ENCODE data around the gene RUBCNL.
"Not testable (repeated sequence)": the region's sequence is repeated elsewhere in the genome, so short reads cannot be mapped to it uniquely, and the experiment has no call there.

Gene RUBCNL

DNA sequence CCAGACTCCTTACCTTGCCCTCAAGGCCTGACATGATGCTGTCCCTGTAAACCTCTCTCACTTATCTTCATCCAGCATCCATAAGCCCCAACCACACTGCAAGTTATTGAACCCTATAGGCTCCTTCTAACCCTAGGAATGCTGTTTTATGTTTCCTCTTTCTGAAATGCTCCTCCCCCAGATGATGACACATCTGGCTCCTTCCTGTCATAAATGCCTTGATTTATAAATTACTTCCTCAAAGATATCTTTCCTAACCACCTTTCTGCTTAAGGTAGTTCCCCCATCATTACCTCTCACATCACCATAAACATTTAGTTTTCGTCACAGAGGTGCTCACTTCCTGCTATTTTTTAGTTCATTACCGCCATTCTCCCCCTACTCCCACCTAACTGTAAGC lies 12.3 kb downstream of the RUBCNL start:
- no peak for DNase-seq (ENCODE audit: low read depth in 4 of 4, low spot score in 1 of 4)

DNA sequence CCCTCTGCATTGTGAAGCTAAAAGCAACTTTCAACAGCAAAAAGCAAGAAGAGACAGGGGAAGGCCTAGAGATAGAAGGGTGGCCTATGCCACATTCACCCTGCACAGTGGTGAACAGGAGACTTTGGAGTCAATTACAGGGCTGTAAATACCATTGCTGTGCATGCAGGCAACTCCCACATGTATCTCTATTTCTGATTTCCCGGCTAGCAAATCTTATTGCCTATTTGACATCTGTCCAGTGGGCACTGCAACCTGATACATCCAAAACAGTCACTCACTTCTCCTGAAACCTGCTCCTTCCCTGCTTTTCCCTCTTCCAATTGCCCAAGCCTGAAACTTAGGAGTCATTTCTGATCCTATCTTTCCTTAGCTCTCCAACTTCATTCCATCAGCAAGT lies 13.4 kb downstream of the RUBCNL start:
- DNase-seq (ENCODE audit: low read depth in 4 of 4, low spot score in 1 of 4), result no peak

DNA sequence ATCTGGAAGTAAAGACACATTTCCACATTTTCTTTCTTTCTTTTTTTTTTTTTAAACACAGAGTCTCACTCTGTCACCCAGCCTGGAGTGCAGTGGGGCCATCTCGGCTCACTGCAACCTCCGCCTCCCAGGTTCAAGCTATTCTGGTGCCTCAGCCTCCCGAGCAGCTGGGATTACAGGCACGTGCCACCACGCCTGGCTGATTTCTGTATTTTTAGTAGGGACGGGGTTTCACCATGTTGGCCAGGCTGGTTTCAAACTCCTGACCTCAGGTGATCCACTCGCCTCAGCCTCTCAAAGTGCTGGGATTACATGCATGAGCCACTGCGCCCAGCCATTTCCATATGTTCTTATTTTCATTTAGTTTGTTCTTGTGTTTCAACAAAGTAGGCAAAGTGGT lies 14.1 kb downstream of the RUBCNL start:
- DNase-seq (ENCODE audit: low read depth in 4 of 4, low spot score in 1 of 4), result not testable (repeated sequence)

DNA sequence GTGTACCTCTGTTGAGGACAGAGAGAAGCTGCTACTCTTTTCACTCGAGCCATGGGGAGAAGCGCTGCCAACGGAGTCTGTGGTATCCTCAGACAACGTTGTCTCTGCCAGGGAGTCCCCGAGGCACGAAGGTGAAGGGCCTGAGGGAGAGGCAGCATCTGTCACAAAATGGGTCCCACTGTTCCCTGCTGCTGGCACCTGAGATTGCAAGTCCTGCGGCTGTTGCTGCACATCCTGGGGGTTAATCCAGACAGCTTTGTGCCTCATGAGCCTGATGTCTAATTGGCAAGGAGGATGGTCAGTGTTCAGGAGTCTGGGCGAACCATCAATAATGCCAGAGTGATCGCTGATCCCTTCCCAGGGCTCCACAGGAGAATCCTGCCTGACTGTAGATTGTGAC lies 15.0 kb downstream of the RUBCNL start:
- DNase-seq (ENCODE audit: low read depth in 4 of 4, low spot score in 1 of 4), result no peak

DNA sequence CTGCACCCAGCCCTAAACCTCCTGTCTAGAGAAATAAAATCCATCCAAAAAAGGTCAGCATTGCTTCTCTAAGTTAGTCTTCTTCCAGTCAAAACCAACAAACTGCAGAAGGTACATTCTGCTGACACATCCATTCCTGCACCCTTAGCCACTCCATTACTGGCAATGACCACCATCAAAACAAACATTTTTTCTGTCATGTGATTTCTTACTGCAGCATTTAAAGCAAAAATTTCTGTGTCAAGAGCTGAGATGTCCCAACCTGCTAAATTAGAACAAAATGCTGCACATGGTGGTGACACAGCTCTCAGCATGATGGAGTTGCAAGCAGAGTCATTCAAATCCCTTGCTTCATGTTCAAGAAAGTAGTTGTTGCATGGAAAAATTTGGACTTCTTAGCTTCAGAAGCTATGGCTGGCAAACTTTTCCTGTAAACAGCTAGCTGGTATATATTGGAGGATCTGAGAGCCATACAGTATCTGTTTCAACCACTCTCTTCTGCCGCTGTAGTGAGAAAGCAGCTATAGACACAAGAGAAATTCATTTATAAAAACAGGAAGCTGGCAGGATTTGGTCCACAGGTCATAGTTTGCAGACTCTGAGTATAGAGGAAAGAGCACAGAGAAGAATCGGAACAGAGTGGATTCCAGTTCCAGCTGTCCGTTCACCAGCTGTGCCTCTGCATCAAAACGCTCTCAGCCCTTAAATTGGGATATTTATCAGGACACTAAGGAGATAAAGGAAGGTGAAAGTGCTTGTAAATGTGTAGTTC lies 17.4 kb downstream of the RUBCNL start:
- no peak for DNase-seq (ENCODE audit: low read depth in 4 of 4, low spot score in 1 of 4)

DNA sequence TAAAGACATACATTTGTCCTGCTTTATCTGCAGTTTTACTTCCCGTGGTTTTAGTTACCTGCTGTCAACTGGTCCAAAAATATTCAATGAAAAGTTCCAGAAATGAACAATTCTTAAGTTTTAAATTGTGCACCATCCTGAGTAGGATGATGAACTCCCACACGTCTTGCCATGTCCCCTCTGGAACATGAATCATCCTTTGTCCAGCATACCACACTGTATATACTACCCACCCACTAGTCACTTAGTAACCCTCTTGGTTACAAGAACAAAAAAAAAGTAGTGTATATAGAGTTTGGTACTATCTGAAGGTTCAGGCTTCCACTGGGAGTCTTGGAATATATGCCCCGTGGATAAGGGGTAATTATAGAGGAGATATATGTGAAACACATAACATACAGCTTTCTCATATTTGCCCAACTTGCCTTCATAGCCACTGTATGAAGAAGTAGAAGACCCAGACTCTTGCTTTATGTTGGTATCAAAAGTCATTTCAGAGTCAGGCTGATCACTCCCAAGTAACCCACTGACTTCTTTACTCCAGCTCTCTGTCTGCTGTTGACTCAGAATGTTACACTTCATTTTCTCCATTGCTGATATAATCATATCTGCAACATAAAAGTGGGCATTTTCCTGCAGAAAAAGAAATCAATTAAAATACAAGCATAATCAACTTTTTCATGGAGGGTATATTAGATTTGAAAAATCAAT lies 19.3 kb downstream of the RUBCNL start:
- DNase-seq (ENCODE audit: low read depth in 4 of 4, low spot score in 1 of 4), result no peak

DNA sequence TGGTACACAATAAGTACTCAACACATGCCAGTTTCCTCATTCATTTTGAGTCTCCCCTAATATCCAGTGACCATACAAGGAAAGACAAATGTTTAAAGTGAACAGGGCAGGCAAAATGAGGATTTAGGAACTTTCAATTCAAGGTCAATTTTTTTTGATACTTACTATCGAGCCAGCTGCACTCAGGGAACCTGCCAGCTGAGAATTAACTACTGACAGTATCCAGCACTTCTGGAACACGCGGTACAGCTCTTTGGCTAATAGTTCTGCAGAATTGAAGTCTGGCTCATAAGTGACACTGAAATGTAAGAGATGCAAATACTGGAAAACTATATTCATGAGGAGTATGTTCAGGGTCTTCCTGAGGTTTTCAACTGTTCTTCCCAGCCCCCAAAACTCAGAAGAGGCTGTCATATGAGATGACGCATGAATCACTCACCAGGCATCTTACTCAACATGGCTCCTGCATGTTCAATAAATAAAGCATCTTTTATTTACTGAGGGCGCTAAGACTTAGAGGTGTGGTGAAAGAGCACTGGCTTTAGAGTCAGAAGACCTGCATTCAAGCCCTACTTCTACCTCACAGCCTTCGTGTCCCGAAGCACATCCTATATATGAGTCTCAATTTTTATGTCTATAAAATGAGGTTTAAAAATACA lies 25.6 kb downstream of the RUBCNL start:
- no peak for DNase-seq (ENCODE audit: low read depth in 4 of 4, low spot score in 1 of 4)

DNA sequence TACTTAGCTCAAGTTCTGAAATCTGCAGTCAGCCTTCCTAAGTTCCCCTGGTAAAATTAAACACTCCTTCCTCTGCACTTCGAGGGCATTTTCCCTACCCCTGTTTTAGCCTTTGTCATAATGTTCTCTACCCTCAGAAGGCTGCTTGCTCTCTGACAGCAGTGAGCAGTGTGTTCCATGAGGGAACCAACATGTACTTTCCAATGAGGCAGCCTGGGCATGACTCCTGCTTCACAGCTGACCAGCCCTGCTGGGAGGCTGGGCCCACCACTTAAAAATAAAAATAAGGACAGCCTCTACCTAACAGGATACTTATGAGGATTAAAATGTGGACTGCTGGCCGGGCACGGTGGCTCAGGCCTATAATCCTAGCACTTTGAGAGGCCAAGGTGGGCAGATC lies 26.4 kb downstream of the RUBCNL start:
- DNase-seq (ENCODE audit: low read depth in 4 of 4, low spot score in 1 of 4), result no peak

DNA sequence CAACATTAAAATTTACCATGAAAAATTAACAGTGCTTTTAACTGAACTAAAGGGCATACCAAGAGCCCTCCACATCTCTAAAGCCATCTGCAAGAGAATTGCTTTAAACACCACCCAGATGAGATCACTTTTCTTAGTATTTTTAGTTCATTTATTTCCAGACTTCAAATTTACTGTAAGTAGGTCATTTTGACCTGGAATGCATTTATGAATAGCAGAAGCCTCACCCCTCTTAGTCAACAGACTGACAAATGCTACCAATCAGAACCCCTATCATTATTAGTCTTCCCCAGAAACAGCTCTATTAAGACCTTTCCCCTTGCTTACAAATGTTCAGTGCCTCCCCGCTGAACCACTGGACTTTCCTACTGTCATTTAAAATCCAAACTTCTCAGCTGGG lies 27.3 kb downstream of the RUBCNL start:
- DNase-seq (ENCODE audit: low read depth in 4 of 4, low spot score in 1 of 4), result no peak

DNA sequence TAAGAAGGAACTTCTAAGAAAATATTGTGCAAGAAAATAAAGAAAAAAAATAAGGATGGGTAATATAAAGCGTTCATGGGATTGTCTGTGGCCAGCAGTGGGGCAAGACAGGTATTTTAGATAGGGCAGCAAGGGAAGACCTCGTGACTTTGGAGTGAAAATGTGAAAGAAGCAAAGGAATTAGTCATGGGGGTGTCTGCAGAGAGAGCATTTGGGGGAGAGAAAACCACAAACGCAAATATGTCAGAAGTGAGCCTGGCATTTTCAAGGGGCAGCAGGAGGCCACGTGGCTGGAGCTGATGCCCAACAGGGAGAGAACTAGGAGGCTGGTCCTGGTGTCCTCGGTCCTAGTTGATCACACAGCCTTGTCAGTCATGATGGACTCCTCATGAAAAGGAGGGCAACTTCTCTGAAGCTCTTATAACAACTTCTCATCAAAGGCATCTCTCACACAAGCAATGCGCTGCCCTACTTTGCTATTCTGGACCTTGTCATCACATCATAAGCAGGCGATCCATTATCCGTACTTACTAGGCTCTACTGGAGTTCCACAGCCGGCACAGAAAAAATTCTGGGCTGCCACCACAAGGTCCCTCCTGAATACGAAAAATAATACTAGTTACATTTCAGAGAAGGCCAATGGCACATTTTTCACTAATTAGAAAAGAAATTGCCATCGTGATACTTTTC lies 31.0 kb downstream of the RUBCNL start:
- no peak for DNase-seq (ENCODE audit: low read depth in 4 of 4, low spot score in 1 of 4)

DNA sequence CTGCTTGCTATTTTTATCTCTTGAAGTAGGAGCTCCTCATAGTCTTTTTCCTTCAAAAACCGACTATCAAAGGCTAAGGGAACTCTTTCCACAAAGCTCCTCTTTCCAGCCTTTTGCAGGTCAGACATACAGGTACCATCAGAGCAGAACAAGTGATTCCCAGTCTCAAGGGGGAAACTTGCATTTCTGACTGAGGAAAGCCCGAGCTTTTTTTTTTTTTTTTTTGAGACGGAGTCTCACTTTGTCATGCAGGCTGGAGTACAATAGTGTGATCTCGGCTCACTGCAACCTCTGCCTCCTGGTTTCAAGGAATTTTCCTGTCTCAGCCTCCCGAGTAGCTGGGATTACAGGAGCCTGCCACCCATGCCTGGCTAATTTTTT lies 32.0 kb downstream of the RUBCNL start:
- DNase-seq (ENCODE audit: low read depth in 4 of 4, low spot score in 1 of 4), result no peak

DNA sequence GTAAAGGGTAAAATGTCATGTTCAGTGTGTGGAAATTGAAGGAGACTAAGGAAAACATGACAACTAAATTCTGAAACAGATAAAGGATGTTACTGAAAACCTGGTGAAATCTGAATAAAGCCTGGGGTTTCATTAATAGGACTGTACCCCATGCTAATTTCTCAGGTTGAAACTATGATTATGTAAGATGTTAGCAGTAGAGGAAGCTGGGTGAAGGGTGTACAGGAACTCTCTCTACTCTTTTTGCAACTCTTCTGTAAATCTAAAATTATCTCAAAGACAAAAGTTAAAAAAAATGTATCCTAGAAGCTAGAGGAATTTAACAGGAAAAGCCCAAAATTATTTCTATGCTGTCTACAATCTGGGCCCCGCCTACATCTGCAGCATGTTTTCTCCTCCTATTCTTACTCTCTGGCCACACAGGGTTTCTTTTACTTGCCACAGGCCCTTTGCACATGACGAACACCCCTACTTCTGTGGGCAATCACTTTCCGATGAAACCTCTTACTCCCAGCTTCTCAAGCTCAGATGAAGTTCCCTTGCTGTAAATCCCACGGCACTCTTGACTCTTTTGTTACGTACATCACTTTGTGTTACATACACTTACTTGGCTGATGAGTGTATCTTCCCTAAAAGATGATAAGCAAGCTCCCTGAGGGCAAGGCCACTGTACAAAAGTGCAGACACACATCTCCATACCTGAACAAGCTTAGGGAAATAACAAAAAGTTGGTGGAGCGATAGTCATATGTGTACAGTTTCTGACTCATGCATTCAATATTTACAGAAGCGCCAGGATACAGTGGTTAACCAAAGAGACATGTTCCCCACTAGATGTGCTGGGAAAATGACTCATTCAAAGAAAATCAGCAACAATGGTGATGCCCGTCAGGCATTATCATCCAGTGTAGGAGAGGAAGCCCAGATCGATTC lies 32.6 kb downstream of the RUBCNL start:
- DNase-seq (ENCODE audit: low read depth in 4 of 4, low spot score in 1 of 4), result peak in 1 of 4 experiments; percentile 9

DNA sequence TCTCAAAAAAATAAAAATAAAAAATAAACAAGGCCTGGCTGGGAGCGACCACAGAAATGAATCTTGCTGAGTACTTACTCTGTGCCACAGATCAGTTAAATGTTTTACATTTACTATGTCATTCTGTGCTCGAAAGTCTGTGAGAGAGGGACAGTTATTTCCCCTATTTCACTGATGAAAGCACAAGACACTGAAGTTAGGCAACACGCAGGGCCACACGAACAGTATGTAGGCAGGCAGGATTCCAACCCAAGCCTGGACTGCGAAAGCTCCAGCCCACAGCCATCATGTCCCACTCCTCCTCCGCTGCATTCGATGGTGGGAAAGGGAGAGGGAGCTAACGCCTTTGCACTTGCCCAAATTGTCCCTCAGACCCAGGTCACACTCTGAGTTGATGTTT lies 34.2 kb downstream of the RUBCNL start:
- DNase-seq (ENCODE audit: low read depth in 4 of 4, low spot score in 1 of 4), result no peak

DNA sequence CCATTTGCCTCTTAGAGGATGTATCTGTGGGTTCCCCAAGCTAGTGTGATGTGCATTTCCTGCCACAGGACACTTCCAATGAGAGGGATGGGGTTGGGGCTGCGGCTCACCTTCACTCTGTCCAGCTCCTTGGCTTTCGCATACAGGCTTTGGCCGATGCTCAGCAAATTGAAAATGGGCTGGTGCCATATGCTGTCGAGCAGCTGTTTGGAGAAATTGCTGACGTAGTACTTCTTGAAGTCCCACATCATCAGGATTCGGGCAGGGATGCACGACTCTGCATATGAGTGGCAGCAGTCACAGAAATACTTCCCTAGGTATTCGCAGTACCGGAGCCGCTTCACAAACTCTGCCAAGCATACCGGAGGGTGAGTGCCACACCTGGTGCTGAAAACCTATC lies 37.0 kb downstream of the RUBCNL start:
- no peak for DNase-seq (ENCODE audit: low read depth in 4 of 4, low spot score in 1 of 4)

DNA sequence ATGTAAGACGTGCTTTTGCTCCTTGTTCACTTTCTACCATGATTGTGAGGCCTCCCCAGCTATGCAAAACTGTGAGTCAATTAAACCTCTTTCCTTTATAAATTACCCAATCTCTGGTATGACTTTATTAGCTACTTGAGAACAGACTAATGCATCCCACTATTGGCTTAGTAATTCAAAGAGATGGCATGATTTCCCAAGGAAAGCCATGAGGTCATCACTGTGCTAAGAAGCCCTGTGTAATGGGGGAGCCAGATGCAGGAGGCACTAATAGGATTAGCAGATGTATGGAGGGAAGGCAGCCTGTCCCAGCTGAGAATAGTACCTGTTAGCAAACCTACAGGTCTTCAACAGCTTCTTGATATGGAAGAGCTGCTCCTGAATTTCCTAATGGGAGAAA lies 38.1 kb downstream of the RUBCNL start:
- DNase-seq (ENCODE audit: low read depth in 4 of 4, low spot score in 1 of 4), result no peak

DNA sequence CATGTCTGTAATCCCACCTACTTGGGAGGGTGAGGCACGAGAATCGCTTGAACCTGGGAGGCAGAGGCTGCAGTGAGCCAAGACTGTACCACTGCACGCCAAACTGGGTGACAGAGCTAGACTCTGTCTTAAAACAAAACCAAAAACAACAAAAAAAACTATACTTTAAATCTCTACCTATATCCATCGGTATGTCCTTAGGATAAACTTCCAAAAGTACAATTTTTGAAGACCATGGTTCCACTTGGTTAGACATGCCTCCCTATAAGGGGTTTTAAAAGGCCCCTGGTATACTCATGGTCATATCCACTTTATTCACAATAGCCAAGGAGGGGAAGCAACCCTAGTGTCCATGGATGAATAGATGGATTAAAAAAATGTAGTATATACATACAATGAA lies 39.8 kb downstream of the RUBCNL start:
- no peak for DNase-seq (ENCODE audit: low read depth in 4 of 4, low spot score in 1 of 4)

DNA sequence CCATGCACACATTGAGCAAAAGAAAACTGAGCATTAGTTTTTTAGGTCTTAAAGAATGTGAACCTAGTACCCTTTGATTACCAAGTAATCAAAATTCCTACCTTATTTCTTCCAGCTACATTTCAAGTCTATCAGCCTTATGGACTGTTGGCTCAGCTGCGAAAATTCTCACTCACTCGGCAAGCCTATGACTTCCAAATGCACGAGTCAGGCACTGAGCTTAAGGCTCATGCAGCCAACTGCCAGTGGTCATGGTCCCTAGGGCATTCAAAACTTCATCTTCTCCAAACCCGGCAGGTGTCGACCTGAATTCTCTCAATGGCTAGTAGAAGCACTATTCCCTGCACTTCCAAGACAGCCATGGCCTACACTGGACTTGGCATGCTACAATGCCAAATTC lies 41.2 kb downstream of the RUBCNL start:
- no peak for DNase-seq (ENCODE audit: low read depth in 4 of 4, low spot score in 1 of 4)

DNA sequence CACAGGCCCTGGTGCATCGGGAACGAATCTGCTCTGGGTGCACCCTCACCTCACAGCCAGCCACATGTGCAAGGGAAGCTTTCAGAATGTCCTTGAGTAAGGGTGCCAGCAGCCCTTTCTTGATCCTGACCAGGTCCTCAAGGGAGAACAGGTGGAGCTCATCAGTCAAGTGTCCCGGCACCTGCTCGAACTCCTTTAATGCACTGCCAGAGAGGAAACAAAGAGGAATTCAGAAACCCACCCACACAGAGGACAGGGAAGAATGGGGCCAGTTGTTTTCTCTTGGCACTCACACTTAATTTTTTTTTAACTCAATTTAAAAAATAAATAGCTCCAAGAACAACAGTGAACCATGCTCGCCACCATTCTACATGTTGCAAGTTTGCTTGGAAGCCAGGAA lies 41.7 kb downstream of the RUBCNL start:
- DNase-seq (ENCODE audit: low read depth in 4 of 4, low spot score in 1 of 4), result no peak

DNA sequence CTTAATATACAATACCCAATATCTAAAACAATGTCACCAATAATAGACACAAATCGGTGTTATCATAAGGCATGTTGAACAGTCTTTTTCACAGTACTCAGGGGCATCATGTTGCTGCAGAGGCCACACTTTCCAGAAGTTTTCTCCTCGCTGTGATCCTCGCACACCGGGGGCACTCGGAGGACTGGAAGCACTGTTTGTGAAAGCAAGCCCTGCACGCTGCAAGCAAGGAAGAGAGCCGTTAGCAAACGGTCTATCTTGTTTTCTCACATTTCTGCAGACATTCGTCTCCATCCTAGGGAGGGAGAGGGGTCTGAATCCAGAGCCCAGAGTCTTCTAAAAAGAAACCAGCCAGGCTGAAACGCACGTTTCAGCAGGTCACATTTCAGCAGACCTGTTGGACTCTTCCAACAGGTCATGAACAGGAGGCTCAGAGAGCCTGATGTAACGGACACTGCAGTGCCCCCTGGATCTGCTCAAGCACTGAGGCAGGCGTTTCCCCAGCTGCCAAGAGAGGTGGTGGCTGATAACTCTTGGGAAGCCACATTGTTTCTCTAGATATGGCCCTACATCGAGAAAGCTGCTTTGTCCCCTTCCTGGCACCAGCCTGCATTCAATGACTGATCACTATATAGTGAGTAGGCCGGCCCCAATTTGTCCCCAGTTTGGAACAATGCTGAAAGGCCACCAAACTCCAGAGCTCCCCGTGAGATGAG lies 43.6 kb downstream of the RUBCNL start:
- DNase-seq (ENCODE audit: low read depth in 4 of 4, low spot score in 1 of 4), result no peak

DNA sequence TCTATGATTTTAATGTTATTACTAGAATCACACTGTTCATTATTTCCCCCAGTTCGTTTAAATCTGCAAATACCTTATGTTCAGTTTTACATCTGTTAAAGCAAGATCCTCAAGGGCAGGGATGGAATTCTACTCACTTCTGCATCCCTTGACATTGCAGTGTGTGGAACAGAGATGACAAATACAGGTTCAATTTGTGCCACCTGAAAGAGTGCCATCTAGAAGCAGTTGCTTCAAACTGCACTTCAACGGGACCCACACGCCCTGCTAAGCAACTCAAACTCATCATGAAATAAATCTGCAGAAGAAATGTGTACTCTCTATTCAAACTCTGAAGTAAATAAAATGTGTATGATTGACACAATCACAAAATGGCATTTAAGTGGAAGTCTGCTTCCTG lies 44.5 kb downstream of the RUBCNL start:
- DNase-seq (ENCODE audit: low read depth in 4 of 4, low spot score in 1 of 4), result no peak

Data from stimulated activated CD4-positive, alpha-beta T cell treated with anti-CD3 and anti-CD28 coated beads, Interleukin-1b, Interleukin-23, amount 100 ng/mL, for 24 hours (primary cell).